Measurements from ENCODE around the gene MTHFSD.

Gene MTHFSD

DNA sequence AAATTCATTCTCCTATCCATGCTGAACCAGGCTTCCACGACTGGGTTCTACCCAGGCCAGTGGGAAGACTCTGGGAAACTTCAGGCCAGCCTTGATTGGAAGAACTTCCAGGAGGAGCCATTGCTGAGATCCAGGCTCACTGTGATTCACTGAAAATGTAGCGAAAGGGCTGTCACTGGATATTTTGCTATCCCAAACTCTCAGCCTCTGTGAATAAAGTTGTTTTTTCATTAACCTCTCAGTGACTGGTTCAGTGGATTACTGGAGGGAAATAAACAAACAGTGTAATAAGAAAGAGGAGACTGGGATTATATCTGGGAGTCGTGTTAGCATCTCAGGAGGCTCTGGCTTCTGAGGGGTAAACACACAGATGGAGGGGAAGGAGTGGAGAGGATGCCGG lies 26.4 kb upstream of the MTHFSD start:
- no peak overlapping the region for H3K4me3 ChIP-seq (ENCODE audit: low read depth, low read length)
- TF ChIP-seq, protein P1, sequence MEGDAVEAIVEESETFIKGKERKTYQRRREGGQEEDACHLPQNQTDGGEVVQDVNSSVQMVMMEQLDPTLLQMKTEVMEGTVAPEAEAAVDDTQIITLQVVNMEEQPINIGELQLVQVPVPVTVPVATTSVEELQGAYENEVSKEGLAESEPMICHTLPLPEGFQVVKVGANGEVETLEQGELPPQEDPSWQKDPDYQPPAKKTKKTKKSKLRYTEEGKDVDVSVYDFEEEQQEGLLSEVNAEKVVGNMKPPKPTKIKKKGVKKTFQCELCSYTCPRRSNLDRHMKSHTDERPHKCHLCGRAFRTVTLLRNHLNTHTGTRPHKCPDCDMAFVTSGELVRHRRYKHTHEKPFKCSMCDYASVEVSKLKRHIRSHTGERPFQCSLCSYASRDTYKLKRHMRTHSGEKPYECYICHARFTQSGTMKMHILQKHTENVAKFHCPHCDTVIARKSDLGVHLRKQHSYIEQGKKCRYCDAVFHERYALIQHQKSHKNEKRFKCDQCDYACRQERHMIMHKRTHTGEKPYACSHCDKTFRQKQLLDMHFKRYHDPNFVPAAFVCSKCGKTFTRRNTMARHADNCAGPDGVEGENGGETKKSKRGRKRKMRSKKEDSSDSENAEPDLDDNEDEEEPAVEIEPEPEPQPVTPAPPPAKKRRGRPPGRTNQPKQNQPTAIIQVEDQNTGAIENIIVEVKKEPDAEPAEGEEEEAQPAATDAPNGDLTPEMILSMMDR (IDR thresholded peaks at IDR 0.05; ENCODE audit: control insufficient read depth, extremely low read depth, insufficient read depth): no peak
- DNase-seq (ENCODE audit: low read depth): no peak

DNA sequence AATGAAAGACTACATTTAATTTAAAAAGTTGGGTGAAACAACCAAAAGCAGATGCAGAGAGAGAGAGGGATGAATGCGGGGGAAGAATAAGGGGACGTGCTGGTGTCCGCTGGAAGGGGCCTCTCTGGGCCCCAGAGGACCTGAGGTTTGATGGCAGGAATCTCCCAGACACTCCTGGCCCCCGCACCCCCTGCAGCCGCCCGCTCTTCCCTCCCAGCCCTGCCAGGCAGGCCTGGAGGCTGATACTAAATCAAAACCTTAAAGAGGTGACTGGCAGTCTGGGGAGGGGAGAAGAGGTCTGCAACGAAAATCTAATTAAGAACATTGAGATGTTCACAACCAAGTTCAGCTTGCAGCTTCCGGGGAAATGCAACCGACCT lies 25.7 kb upstream of the MTHFSD start:
- H3K4me3 ChIP-seq (ENCODE audit: low read depth, low read length): no peak overlapping the region
- DNase-seq (ENCODE audit: low read depth): no peak
- TF ChIP-seq, protein P1 (IDR thresholded peaks at IDR 0.05; ENCODE audit: control insufficient read depth, extremely low read depth, insufficient read depth): no peak

DNA sequence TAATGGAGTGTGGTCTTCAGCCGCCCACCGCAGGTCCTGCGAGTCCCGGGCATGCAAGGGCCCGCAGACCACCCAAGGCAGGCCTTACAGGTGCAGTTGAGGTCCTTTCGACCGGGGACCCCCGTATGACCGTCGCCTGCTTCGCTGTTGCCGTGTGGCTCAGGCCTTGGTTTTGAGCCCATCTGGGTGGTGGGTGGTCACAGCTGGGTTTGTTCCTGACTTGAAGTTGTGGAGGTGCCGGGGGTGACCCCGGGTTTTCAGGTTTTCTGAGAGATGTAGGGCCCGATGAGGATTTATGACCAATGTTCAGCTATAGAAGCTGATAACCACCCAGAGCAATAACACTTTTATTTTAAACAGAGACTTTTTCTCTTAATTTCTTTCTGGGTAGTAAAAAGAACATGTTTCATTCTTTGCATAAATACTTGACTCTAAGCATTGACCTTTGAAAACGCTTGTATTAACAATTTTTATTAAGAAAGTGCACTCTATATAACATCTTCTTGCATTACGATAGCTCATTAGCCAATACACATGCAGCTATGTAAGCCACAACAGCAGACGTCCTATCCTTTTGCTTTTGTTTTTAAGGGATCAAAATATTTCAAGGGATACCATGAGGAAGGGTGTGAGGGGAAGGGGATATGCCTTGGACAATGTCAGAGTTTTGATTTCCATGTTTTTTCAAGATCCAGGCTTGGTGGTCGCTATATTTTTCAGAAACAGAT lies 25.2 kb upstream of the MTHFSD start:
- H3K4me3 ChIP-seq (ENCODE audit: low read depth, low read length): no peak overlapping the region
- no peak for DNase-seq (ENCODE audit: low read depth)

DNA sequence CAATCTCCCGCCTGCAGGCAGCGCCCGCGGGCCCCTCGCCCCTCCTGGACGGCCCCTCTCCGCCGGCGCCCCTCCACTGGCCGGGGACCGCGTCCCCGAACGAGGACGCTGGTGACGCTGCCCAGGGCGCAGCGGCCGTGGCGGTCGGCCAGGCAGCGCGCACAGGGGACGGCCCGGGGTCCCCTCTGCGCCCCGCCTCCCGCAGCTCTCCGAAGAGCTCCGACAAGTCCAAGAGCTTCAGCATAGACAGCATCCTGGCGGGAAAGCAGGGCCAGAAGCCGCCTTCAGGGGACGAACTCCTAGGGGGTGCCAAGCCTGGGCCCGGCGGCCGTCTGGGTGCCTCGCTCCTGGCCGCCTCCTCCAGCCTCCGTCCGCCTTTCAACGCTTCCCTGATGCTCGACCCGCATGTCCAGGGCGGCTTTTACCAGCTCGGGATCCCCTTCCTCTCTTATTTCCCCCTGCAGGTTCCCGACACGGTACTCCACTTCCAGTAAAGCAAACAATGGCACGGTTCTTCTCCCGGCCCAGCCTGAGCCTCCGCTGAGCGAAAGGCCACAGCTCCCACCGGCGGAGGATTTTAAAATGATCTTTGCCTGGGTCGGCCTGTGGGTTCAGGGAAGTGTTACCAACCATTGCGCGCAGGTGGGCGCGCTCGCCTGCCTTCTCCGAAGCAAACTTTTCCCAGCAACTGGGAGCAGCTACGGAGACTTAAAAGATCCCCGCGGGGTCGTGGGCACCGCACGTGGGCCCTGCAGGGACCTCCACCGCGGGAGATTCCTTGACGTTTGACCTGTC lies 24.4 kb upstream of the MTHFSD start:
- TF ChIP-seq, protein P1 (IDR thresholded peaks at IDR 0.05; ENCODE audit: control insufficient read depth, extremely low read depth, insufficient read depth): no peak
- DNase-seq (ENCODE audit: low read depth): no peak
- no peak overlapping the region for H3K4me3 ChIP-seq (ENCODE audit: low read depth, low read length)

More for the DNA sequence above, 25.2 kb upstream of the MTHFSD start:
- TF ChIP-seq, protein P1 (IDR thresholded peaks at IDR 0.05; ENCODE audit: control insufficient read depth, extremely low read depth, insufficient read depth): no peak

DNA sequence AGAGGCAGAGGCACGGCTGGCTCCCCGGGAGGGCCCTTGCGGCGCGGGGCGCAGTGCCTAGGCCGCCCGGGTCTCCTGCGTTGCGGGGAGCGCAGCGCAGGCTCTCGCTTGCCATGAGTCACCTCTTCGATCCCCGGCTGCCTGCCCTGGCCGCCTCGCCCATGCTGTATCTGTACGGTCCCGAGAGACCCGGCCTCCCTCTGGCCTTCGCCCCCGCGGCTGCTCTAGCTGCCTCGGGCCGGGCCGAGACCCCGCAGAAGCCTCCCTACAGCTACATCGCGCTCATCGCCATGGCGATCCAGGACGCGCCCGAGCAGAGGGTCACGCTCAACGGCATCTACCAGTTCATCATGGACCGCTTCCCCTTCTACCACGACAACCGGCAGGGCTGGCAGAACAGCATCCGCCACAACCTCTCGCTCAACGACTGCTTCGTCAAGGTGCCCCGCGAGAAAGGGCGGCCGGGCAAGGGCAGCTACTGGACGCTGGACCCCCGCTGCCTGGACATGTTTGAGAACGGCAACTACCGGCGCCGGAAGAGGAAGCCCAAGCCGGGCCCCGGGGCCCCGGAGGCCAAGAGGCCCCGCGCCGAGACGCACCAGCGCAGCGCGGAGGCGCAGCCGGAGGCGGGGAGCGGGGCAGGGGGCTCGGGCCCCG lies 23.7 kb upstream of the MTHFSD start:
- no peak for DNase-seq (ENCODE audit: low read depth)
- TF ChIP-seq, protein P1 (IDR thresholded peaks at IDR 0.05; ENCODE audit: control insufficient read depth, extremely low read depth, insufficient read depth): no peak
- H3K4me3 ChIP-seq (ENCODE audit: low read depth, low read length): no peak overlapping the region

DNA sequence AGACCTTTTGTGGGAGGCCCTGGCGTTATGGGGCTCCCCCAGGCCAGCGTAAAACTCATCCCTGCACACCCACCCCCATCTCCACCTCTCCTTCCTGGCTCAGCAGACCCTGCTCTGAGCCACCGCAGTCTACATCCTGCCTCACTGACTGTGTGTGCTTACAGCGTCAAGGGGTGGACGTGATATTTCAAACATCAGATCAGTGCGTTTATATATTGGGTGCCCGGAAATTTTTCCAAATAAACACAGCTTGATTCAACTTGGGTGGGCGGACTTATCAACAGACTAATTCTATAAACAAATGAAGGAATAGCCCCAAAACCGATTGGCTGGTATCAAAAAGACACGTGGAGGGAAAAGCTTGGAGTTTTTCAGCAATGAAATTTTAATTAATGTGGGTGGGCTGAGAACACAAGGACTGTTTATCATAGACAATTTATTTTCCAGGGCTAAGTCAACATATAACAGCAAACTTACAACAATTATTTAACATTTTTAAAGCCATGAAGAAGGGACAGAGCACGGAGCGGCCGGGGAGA lies 23.1 kb upstream of the MTHFSD start, which contains the start of gene FOXL1:
Gene FOXL1, plus strand, starts transcription at position 489 of the 539 bp plus-strand sequence. CDS start 175 bp downstream, outside the sequence.
- TF ChIP-seq, protein P1 (IDR thresholded peaks at IDR 0.05; ENCODE audit: control insufficient read depth, extremely low read depth, insufficient read depth): no peak
- DNase-seq (ENCODE audit: low read depth): no peak
- no peak within 1 kb of the TSS for H3K4me3 ChIP-seq (ENCODE audit: low read depth, low read length)
